ENCODE data around the gene SERPINE2. TPM values are rescaled to one million over a fixed set of nuclear protein-coding genes. Genes with fewer than 3 reads are reported as not detected.

The SERPINE2 gene
- total and polyA plus RNA-seq, 8 donors: 1.8 to 27.4 (median 11.2) TPM; not detected in 1

Other genes starting within 250 kb of the SERPINE2 start
- 10 to 100 TPM in 2 of 5 donors, 1 to 10 TPM in 1, not detected in 2; 4.8 to 18.2 (median 11.6) TPM for gene AP1S3, start 201.7 kb downstream of the SERPINE2 start, total RNA-seq
- gene AP1S3, start 201.7 kb downstream of the SERPINE2 start, polyA plus RNA-seq: 1 to 10 TPM; 1.5 to 6.3 (median 6.0) TPM
- 100 to 1,000 TPM in 1 of 5 donors, 10 to 100 TPM in 4; 29.0 to 134 (median 94.5) TPM for gene WDFY1, start 94.0 kb downstream of the SERPINE2 start, total RNA-seq
- 10 to 100 TPM in 2 of 3 donors, 1 to 10 TPM in 1; 8.2 to 17.9 (median 13.5) TPM for gene WDFY1, start 94.0 kb downstream of the SERPINE2 start, polyA plus RNA-seq
- gene MRPL44, start 81.8 kb downstream of the SERPINE2 start, total RNA-seq: 10 to 100 TPM in 3 of 5 donors, 1 to 10 TPM in 1, under 1 TPM in 1; 0.87 to 80.8 (median 10.6) TPM
- gene MRPL44, start 81.8 kb downstream of the SERPINE2 start, polyA plus RNA-seq: 10 to 100 TPM; 17.9 to 25.1 (median 20.3) TPM

Data from stomach (tissue), 8 donors.